Vagina (tissue), 2 donors: Measurements from ENCODE around the gene NKX6-2.

Experiments
- POLR2A ChIP-seq, 2 donors: fragments of 450-650 bp; IDR thresholded peaks; one replicate each; pipeline ENCODE4 v1.6.1; 2017; ENCODE audit warnings: antibody characterized with exemption in 2 of 2, mild to moderate bottlenecking in 2 of 2, moderate library complexity in 2 of 2
- TF ChIP-seq, protein P1 (sequence below), 3 experiments: fragments of 450-650 bp in 2 of 3; fragments of 200-600 bp in 1 of 3; sonication (generic) in 1 of 3; IDR thresholded peaks; one replicate each; pipeline ENCODE4 v1.5.1; 2017 to 2019; ENCODE audit warnings: antibody characterized with exemption in 3 of 3, mild to moderate bottlenecking in 2 of 3, moderate library complexity in 2 of 3

DNA sequence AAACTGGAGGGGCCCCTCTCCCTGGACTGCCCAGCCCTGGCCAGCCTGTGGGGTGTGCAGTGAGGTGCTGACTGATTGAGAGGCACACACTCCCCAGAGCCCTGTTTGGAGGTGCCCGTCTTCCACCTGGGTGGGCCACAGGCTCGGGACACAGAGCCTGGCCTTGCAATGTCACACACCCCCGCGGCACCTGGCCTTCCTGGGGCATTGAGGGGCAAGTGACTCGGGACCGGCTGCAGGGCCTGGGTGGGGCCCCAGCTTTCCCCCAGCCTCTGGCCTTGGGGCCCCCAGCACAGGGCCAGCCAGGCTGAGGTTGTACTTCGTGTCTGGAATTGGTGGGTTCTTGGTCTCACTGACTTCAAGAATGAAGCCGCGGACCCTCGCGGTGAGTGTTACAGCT, 13.9 kb upstream of the NKX6-2 start:
- TF ChIP-seq, protein P1, sequence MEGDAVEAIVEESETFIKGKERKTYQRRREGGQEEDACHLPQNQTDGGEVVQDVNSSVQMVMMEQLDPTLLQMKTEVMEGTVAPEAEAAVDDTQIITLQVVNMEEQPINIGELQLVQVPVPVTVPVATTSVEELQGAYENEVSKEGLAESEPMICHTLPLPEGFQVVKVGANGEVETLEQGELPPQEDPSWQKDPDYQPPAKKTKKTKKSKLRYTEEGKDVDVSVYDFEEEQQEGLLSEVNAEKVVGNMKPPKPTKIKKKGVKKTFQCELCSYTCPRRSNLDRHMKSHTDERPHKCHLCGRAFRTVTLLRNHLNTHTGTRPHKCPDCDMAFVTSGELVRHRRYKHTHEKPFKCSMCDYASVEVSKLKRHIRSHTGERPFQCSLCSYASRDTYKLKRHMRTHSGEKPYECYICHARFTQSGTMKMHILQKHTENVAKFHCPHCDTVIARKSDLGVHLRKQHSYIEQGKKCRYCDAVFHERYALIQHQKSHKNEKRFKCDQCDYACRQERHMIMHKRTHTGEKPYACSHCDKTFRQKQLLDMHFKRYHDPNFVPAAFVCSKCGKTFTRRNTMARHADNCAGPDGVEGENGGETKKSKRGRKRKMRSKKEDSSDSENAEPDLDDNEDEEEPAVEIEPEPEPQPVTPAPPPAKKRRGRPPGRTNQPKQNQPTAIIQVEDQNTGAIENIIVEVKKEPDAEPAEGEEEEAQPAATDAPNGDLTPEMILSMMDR (IDR thresholded peaks at IDR 0.05) = no peak
- no peak for TF ChIP-seq POLR2A (IDR thresholded peaks at IDR 0.05)
